ENCODE measurements around the gene ABTB2.

ABTB2 gene

GRCh38 chr11:34328632-34328910 is 29.2 kb downstream of the ABTB2 start:
- no peak for TF ChIP-seq CTCF (IDR thresholded peaks at IDR 0.05; ENCODE audit: low read depth, low read length)
- no peak for DNase-seq (ENCODE audit: extremely low read depth, low read depth)

GRCh38 chr11:34327804-34328631 is 29.8 kb downstream of the ABTB2 start:
- TF ChIP-seq CTCF (IDR thresholded peaks at IDR 0.05; ENCODE audit: low read depth, low read length): no peak
- no peak for DNase-seq (ENCODE audit: extremely low read depth, low read depth)

- DNase-seq (ENCODE audit: extremely low read depth, low read depth): no peak
- TF ChIP-seq CTCF (IDR thresholded peaks at IDR 0.05; ENCODE audit: low read depth, low read length): no peak
Observed at GRCh38 chr11:34324466-34324865, 33.3 kb downstream of the ABTB2 start.

- no peak for TF ChIP-seq CTCF (IDR thresholded peaks at IDR 0.05; ENCODE audit: low read depth, low read length)
- DNase-seq (ENCODE audit: extremely low read depth, low read depth): peak; percentile 58
Observed at GRCh38 chr11:34323601-34324000, 34.2 kb downstream of the ABTB2 start.

GRCh38 chr11:34318111-34319037 is 39.4 kb downstream of the ABTB2 start:
- DNase-seq (ENCODE audit: extremely low read depth, low read depth): no peak
- TF ChIP-seq CTCF (IDR thresholded peaks at IDR 0.05; ENCODE audit: low read depth, low read length): no peak

GRCh38 chr11:34317666-34318065 is 40.1 kb downstream of the ABTB2 start:
- TF ChIP-seq CTCF (IDR thresholded peaks at IDR 0.05; ENCODE audit: low read depth, low read length): no peak
- DNase-seq (ENCODE audit: extremely low read depth, low read depth): no peak

- DNase-seq (ENCODE audit: extremely low read depth, low read depth): no peak
- no peak for TF ChIP-seq CTCF (IDR thresholded peaks at IDR 0.05; ENCODE audit: low read depth, low read length)
Observed at GRCh38 chr11:34317036-34317360, 40.8 kb downstream of the ABTB2 start.

Data from AG09319 (cell line).